Nephron (organoid): ENCODE data around the gene GAMT.

Experiments
- H3K27ac Mint-ChIP-seq, 3 experiments: 2 replicates each; pipeline ENCODE4 v1.8.0; 2020; ENCODE audit warnings: mixed read lengths in 3 of 3, mild to moderate bottlenecking in 2 of 3, moderate library complexity in 1 of 3
- H3K27me3 Mint-ChIP-seq: 2 replicates; pipeline ENCODE4 v1.8.0; 2021; ENCODE audit warnings: low read depth, mild to moderate bottlenecking, moderate library complexity, mixed read lengths
- H3K36me3 Mint-ChIP-seq: 2 replicates; pipeline ENCODE4 v1.8.0; 2020; ENCODE audit warnings: low read depth, mixed read lengths
- H3K4me1 Mint-ChIP-seq: 2 replicates; pipeline ENCODE4 v1.8.0; 2020; ENCODE audit warnings: mixed read lengths
- H3K4me3 Mint-ChIP-seq, 3 experiments: 2 replicates each; pipeline ENCODE4 v1.8.0; 2020; ENCODE audit warnings: mild to moderate bottlenecking in 3 of 3, mixed read lengths in 3 of 3, moderate library complexity in 2 of 3
- H3K9me3 Mint-ChIP-seq: 2 replicates; pipeline ENCODE4 v1.8.0; 2020; ENCODE audit warnings: mixed read lengths
- CTCF ChIP-seq, 3 experiments: fragments of 200-600 bp; sonication (generic); IDR thresholded peaks; one replicate each; pipeline ENCODE4 v1.5.0; 2021; ENCODE audit warnings: antibody characterized with exemption in 3 of 3; ENCODE audit not compliant: unreplicated experiment in 3 of 3

Gene GAMT

GRCh38 chr19:1399745-1400144 is 1.6 kb downstream of the GAMT start:
- TF ChIP-seq CTCF (IDR thresholded peaks at IDR 0.05; ENCODE audit: unreplicated experiment in 3 of 3) = no peak

GRCh38 chr19:1399079-1399478 is 2.3 kb downstream of the GAMT start:
- Mint-ChIP-seq H3K4me3 (peak overlapping the region in 2 of 3 experiments; percentile 60 to 78), H3K27me3 (peaks cover 4% of the 10 kb centered on the region), H3K27ac (no peak overlapping the region), H3K9me3 (no peaks in the 10 kb centered on the region), H3K4me1 (peaks cover 10% of the 10 kb centered on the region), H3K36me3 (no peaks in the 10 kb centered on the region)
- TF ChIP-seq CTCF (IDR thresholded peaks at IDR 0.05; ENCODE audit: unreplicated experiment in 3 of 3) = no peak

More at GRCh38 chr19:1399745-1400144, 1.6 kb downstream of the GAMT start:
- peak overlapping the region in 1 of 3 experiments; percentile 38 for H3K4me3 Mint-ChIP-seq
- no peak overlapping the region for H3K27ac Mint-ChIP-seq
- H3K27me3 Mint-ChIP-seq = peaks cover 4% of the 10 kb centered on the region
- H3K9me3 Mint-ChIP-seq = no peaks in the 10 kb centered on the region
- peaks cover 10% of the 10 kb centered on the region for H3K4me1 Mint-ChIP-seq
- H3K36me3 Mint-ChIP-seq = no peaks in the 10 kb centered on the region

DNA sequence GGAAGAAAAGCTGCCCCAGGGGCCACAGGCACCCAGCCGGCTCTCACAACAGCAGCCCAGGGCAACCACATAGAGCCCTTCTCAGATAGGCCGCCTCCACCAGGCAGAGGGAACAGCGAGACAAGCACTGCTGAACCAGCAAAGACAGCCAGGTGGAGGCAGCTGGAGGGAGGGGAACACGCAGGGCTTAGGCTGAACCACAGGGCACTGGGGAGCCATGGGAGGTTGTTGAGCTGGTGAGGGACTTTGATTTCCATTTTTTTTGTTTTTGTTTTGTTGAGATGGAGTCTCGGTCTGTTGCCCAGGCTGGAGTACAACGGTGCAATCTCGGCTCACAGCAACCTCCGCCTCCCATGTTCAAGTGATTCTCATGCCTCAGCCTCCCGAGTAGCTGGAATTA is 3.5 kb downstream of the GAMT start:
- no peak for TF ChIP-seq CTCF (IDR thresholded peaks at IDR 0.05; ENCODE audit: unreplicated experiment in 3 of 3)
- Mint-ChIP-seq H3K36me3 (no peaks in the 10 kb centered on the region), H3K9me3 (no peaks in the 10 kb centered on the region), H3K4me1 (peaks cover 4% of the 10 kb centered on the region), H3K4me3 (peak overlapping the region in 1 of 3 experiments; percentile 21), H3K27me3 (no peaks in the 10 kb centered on the region), H3K27ac (no peak overlapping the region)

- TF ChIP-seq CTCF (IDR thresholded peaks at IDR 0.05; ENCODE audit: unreplicated experiment in 3 of 3) = no peak
- H3K4me3 Mint-ChIP-seq = no peak overlapping the region
- no peaks in the 10 kb centered on the region for H3K4me1 Mint-ChIP-seq
- H3K27me3 Mint-ChIP-seq = no peaks in the 10 kb centered on the region
- H3K36me3 Mint-ChIP-seq = peaks cover 5% of the 10 kb centered on the region
- H3K9me3 Mint-ChIP-seq = no peaks in the 10 kb centered on the region
- no peak overlapping the region for H3K27ac Mint-ChIP-seq
Measured at GRCh38 chr19:1396768-1397679, 4.3 kb downstream of the GAMT start.

GRCh38 chr19:1396019-1396767 is 5.1 kb downstream of the GAMT start:
- TF ChIP-seq CTCF (IDR thresholded peaks at IDR 0.05; ENCODE audit: unreplicated experiment in 3 of 3) = no peak
- Mint-ChIP-seq H3K36me3 (peaks cover 8% of the 10 kb centered on the region), H3K4me1 (no peaks in the 10 kb centered on the region), H3K27me3 (no peaks in the 10 kb centered on the region), H3K4me3 (no peak overlapping the region), H3K27ac (no peak overlapping the region), H3K9me3 (no peaks in the 10 kb centered on the region)
